KBM-7 (cell line): Measurements from ENCODE around the gene PPTC7.
"Not testable (repeated sequence)": the region's sequence is repeated elsewhere in the genome, so short reads cannot be mapped to it uniquely, and the experiment has no call there.

Experiments
- DNase-seq: peaks from one replicate; pipeline ENCODE4 v3.0.0-alpha.2; 2015
- in situ Hi-C: fragments of 300-500 bp; cut with MboI; formaldehyde crosslinking; loops from 2 replicates; pipeline ENCODE4 v1.14.3; 2020; ENCODE audit warnings: low sequenced_read_pairs, low pct_unique_long_range_greater_than_20kb, mixed read lengths

The PPTC7 gene, protein sequence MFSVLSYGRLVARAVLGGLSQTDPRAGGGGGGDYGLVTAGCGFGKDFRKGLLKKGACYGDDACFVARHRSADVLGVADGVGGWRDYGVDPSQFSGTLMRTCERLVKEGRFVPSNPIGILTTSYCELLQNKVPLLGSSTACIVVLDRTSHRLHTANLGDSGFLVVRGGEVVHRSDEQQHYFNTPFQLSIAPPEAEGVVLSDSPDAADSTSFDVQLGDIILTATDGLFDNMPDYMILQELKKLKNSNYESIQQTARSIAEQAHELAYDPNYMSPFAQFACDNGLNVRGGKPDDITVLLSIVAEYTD

DNA sequence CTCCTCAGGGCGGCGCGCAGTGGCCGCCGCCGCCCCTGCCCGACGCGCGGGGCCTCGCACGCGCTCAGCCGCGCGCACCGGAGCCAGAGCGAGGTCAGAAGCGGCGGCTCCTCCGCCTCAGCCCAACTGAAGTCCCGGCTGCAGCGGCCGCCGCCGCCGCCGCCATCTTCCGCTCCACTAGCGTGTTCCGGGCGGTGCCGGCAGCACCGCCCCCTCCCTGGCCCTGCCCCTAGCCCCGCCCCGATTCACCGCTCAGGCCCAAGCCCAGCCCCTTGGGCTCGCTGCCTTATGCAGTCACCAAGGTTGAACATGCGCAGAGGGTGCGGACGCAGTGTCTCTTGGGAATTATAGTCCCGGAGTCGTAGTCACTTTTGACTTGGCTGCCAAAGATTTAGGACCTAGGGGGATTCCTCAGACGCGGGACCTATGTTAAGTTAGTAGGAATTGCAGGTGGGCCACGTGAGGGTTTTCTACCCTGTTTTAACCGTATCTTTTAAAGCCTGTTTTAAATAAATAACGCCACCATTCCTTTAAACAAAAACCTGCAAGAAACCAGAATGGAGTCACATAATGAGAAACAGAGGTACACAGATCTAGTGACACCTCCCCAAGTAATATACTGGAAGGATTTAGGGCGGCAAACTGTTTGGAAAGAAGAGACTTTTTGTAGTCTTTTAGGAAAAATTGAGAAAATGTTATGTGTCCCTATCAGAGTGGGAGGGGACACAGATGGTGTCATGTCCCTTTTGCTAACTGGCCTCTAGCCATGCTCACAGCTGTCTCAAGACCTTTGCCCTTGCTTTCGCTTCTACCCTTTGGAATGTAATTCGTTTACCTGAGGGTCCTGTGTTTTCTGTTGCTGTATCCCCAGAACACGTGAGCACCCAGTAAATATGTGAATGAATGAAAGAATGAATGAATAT, at the start of gene PPTC7:
TSS of gene PPTC7 (minus strand) at position 182 of the 923 bp plus-strand sequence. CDS start 287 bp downstream, outside the sequence.
- in situ Hi-C loops: no loop called here
- DNase-seq: peak; percentile 91

GRCh38 chr12:110627500-110628195, 44.5 kb upstream of the PPTC7 start:
- DNase-seq: no peak
- in situ Hi-C loops: no loop called here

DNA sequence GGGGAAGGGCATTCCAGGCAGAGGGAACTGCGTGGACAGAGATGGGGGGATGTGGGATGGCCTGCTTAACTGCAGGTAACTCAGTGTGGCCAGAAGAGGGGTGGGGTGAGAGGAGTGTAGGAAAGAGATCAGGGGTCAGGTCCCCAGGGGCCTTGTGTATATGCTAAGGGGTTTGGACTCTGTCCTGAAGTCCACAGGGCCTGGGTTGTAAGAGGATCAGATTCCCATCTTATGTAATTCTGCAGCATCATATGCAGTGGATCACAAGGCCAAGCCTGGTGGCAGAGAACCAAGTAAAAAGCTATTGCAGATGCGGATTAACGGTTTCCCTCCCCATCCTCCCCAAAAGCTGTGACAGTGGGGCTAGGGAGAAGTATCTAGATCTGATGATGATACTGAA, 39.5 kb upstream of the PPTC7 start:
- no peak for DNase-seq
- in situ Hi-C loops: no loop called here

- peak; percentile 30 for DNase-seq
- in situ Hi-C loops: no loop called here
Measured at GRCh38 chr12:110619534-110619953, 36.4 kb upstream of the PPTC7 start.

GRCh38 chr12:110616471-110617115, 33.5 kb upstream of the PPTC7 start:
- no peak for DNase-seq
- in situ Hi-C loops: no loop called here

GRCh38 chr12:110615171-110615570, 32.1 kb upstream of the PPTC7 start:
- in situ Hi-C loops: no loop called here
- no peak for DNase-seq

DNA sequence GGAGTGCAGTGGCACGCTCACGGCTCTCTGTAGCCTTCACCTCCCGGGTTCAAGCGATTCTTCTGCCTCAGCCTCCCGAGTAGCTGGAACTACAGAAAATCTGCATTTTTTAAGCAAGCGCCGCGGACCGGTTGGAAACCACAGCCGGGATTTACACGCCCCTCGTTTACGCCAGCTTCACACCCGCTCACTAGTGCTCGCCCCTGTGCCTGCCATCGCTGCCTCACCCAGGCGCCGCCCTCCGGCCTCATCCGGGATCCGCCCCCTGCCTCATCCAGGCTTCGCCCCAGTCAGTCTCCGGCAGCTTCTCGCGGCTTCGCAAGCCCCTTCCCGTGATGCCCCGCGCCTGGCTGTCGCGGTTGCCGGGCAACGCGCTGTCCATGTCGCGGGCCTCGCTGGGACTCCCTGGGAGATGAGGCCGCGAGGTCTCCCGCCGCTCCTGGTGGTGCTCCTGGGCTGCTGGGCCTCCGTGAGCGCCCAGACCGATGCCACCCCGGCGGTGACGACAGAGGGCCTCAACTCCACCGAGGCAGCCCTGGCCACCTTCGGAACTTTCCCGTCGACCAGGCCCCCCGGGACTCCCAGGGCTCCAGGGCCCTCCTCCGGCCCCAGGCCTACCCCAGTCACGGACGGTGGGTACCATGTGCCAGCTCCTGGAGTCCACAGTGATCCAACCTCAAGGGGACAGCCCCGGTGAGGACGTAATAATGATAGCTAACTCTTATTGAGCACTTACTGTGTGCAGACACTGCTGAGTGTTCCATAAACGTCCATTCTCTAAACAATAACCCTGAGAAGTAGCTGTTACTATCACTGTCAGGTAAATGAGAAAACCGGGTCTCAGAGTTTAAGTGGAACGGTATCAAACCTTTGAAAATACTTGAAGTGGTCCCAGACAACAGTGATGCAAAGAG, 30.9 kb upstream of the PPTC7 start, which contains the start of gene TCTN1:
TSS of gene TCTN1 (plus strand) at position 359 of the 914 bp plus-strand sequence. CDS start at position 413, 54 bp downstream.
- in situ Hi-C loops: no loop called here
- peak; percentile 95 for DNase-seq

DNA sequence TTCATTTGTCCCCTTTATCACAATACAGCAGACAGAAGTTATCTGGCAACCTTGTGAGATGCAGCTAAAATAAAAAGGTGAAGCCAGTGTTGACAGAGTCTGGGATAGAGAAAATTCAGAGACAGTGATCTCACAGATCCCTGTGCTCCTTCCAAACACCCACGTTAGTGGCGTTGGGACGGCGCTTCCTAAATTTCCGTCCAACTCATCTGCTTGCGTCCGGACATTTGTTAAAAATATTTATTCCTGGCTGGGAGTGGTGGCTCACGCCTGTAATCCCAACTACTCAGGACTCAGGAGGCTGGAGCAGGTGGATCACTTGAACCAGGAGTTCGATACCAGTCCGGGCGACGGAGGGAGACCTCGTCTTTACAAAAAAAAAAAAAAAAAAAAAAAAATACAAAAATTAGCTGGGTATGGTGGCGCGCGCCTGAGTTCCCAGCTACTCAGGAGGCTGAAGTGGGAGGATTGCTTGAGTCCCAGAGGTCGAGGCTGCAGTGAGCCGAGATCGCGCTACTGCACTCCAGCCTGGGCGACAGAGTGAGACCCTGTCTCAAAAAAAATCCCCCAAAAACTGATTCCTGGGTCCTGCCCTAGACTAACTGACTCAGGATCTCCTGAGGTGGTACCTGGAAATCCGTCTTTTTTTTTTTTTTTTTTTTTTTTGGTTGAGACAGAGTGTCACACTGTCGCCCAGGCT, 30.1 kb upstream of the PPTC7 start:
- in situ Hi-C loops: no loop called here
- DNase-seq: no peak

- in situ Hi-C loops: no loop called here
- DNase-seq: no peak
Measured at GRCh38 chr12:110606253-110606611, 23.1 kb upstream of the PPTC7 start.

GRCh38 chr12:110602085-110602814, 19.1 kb upstream of the PPTC7 start:
- peak; percentile 68 for DNase-seq
- in situ Hi-C loops: not testable (repeated sequence)

DNA sequence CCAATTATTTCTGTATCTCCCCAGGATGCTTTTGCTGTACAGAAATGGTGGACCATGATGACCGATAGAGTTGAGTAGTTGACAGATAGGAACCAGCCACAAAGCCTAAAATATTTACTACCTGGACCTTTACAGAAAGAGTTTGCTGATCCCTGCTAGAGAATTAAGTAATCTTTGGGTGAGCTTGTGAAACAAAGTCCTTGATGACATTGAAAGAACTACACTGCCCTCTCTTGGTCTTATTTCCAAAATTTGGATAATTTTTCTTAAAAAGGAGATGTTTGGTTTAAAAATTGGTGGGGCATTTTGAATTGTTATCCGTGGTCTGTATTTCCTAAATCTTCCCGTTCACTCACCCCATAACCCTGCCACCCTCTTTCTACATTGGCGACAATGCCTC, 17.1 kb upstream of the PPTC7 start:
- peak; percentile 70 for DNase-seq
- in situ Hi-C loops: no loop called here

- in situ Hi-C loops: no loop called here
- no peak for DNase-seq
Measured at GRCh38 chr12:110599334-110599733, 16.2 kb upstream of the PPTC7 start.

DNA sequence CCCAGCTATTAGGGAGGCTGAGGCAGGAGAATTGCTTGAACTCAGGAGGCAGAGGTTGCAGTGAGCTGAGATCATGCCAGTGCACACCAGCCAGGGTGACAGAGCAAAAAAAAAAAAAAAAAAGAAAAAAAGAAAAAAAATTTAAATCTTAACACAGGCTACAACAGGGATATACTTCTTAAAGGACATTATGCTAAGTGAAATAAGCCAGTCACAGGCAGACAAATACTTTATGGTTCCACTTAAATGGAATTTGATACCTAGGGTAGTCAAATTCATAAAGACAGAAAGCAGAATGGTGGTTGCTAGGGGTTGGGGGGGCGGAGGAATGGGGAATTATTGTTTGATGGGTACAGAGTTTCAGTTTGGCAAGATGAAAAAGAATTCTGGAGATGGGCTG, 14.8 kb upstream of the PPTC7 start:
- in situ Hi-C loops: no loop called here

GRCh38 chr12:110592919-110593318, 9.8 kb upstream of the PPTC7 start:
- DNase-seq: not testable (repeated sequence)

More for the DNA sequence above, 14.8 kb upstream of the PPTC7 start:
- DNase-seq: no peak

DNA sequence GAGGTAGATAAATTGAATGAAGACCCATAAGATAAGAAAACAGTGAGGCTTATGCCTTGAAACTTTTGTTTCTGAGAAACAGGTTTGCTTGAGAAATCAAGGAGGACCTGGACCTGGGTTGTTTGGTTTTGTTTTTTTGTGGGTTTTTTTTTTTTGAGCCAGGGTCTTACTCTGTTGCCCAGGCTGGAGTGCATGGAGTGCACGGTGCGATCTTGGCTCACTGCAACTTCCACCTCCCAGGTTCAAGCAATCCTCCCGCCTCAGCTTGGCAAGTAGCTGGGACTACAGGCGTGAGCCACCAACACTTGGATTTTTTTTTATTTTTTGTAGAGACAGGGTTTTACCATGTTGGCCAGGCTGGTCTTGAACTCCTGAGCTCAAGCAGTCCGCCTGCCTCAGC, 9.0 kb upstream of the PPTC7 start:
- DNase-seq: no peak
- in situ Hi-C loops: no loop called here

More at GRCh38 chr12:110592919-110593318, 9.8 kb upstream of the PPTC7 start:
- in situ Hi-C loops: not testable (repeated sequence)

- in situ Hi-C loops: no loop called here
- DNase-seq: no peak
Measured at GRCh38 chr12:110591451-110592051, 8.4 kb upstream of the PPTC7 start.
